GM23338 (cell line): ENCODE measurements around the gene CRYGD.

ENCODE experiments used
- EZH2 ChIP-seq: fragments of 200-600 bp; sonication (generic); IDR thresholded peaks from one replicate; pipeline ENCODE4 v1.8.0; 2017; ENCODE audit warnings: antibody characterized with exemption, mild to moderate bottlenecking, low read depth; ENCODE audit not compliant: unreplicated experiment
- POLR2AphosphoS5 ChIP-seq: IDR thresholded peaks from 2 replicates; pipeline ENCODE4 v1.6.1; 2016; ENCODE audit warnings: antibody characterized with exemption, low read depth

- TF ChIP-seq POLR2AphosphoS5 (no peak), EZH2 (no peak)
These were observed 11.7 kb upstream of the CRYGD start for GRCh38 chr2:208135794-208136715.
